ENCODE data around the gene CDC7.

The CDC7 gene

DNA sequence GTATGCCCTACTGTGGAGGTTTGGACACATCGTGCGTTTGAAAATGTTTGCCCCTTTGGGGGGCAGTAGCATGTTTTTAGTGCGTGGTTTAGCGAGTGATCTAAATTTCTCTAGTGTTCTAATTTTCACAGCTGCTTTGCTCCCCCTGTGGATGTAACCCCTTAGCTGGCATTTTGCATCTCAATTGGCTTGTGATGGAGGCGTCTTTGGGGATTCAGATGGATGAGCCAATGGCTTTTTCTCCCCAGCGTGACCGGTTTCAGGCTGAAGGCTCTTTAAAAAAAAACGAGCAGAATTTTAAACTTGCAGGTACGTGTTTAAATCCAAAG lies 836 bp downstream of the CDC7 start (continued):
- TF ChIP-seq PRDM10 (tag by site-specific recombination; IDR thresholded peaks at IDR 0.05) = no peak
- TF ChIP-seq FEZF1 (tag by site-specific recombination; IDR thresholded peaks at IDR 0.05) = no peak
- TF ChIP-seq KLF7 (tag by site-specific recombination; IDR thresholded peaks at IDR 0.05; ENCODE audit: borderline replicate concordance) = no peak
- TF ChIP-seq ZNF777 (tag by site-specific recombination; IDR thresholded peaks at IDR 0.05; ENCODE audit: borderline replicate concordance) = no peak
- TF ChIP-seq ZNF600 (tag by site-specific recombination; IDR thresholded peaks at IDR 0.05) = no peak
- TF ChIP-seq ZNF658 (tag by site-specific recombination; IDR thresholded peaks at IDR 0.05) = no peak
- TF ChIP-seq ZNF558 (tag by site-specific recombination; IDR thresholded peaks at IDR 0.05) = 0 out of 2 replicates have a peak, but pooled peaks have one; percentile 8
- no peak for TF ChIP-seq MYNN (tag by site-specific recombination; IDR thresholded peaks at IDR 0.05; ENCODE audit: borderline replicate concordance)
- TF ChIP-seq ZNF76 (tag by site-specific recombination; IDR thresholded peaks at IDR 0.05; ENCODE audit: borderline replicate concordance, low read depth) = 0 out of 2 replicates have a peak, but pooled peaks have one; percentile 37
- no peak for TF ChIP-seq SP2 (tag by site-specific recombination; IDR thresholded peaks at IDR 0.05)
- TF ChIP-seq ZIC2 (tag by site-specific recombination; IDR thresholded peaks at IDR 0.05) = peak; percentile 59; the same call in 1 of the 2 replicates
- TF ChIP-seq ZBTB11 (tag by site-specific recombination; conservative IDR thresholded peaks at IDR 0.05; ENCODE audit: low read depth) = no peak
- TF ChIP-seq ZNF624 (tag by site-specific recombination; IDR thresholded peaks at IDR 0.05) = no peak
- no peak for TF ChIP-seq ZNF280D (tag by site-specific recombination; IDR thresholded peaks at IDR 0.05)
- TF ChIP-seq ZNF792 (tag by site-specific recombination; IDR thresholded peaks at IDR 0.05) = no peak
- no peak for TF ChIP-seq ZNF707 (tag by site-specific recombination; IDR thresholded peaks at IDR 0.05)
- no peak for TF ChIP-seq ZSCAN4 (tag by site-specific recombination; IDR thresholded peaks at IDR 0.05)
- no peak; the same call in 1 of the 2 replicates for TF ChIP-seq ZNF341 (tag by site-specific recombination; IDR thresholded peaks at IDR 0.05; ENCODE audit: low read depth)
- TF ChIP-seq, protein P1, sequence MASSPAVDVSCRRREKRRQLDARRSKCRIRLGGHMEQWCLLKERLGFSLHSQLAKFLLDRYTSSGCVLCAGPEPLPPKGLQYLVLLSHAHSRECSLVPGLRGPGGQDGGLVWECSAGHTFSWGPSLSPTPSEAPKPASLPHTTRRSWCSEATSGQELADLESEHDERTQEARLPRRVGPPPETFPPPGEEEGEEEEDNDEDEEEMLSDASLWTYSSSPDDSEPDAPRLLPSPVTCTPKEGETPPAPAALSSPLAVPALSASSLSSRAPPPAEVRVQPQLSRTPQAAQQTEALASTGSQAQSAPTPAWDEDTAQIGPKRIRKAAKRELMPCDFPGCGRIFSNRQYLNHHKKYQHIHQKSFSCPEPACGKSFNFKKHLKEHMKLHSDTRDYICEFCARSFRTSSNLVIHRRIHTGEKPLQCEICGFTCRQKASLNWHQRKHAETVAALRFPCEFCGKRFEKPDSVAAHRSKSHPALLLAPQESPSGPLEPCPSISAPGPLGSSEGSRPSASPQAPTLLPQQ (tag by site-specific recombination; IDR thresholded peaks at IDR 0.05) = no peak
- TF ChIP-seq ZNF48 (tag by site-specific recombination; IDR thresholded peaks at IDR 0.05) = no peak
- no peak for TF ChIP-seq ZNF280C (tag by site-specific recombination; IDR thresholded peaks at IDR 0.05)
- TF ChIP-seq ZSCAN16 (tag by site-specific recombination; IDR thresholded peaks at IDR 0.05) = no peak
- no peak for TF ChIP-seq ZNF433 (tag by site-specific recombination; IDR thresholded peaks at IDR 0.05; ENCODE audit: low read depth)
- no peak for TF ChIP-seq ZSCAN18 (tag by site-specific recombination; IDR thresholded peaks at IDR 0.05)

Measured in HEK293 (cell line).